Right lobe of liver (tissue), 6 donors: Measurements from ENCODE around the gene EFNA3. TPM values are rescaled to one million over a fixed set of nuclear protein-coding genes. Genes with fewer than 3 reads are reported as not detected.

ENCODE experiments used
- ATAC-seq, 4 donors: fragments of 200-7000 bp; cut with Tn5 transposase; one replicate each; pipeline ENCODE4 v1.9.1; 2020; ENCODE audit warnings: mild to moderate bottlenecking in 4 of 4, moderate library complexity in 4 of 4
- DNase-seq, 3 donors: peaks; one replicate each; pipeline ENCODE4 v3.0.0-alpha.2; 2020
- H3K27ac ChIP-seq, 3 donors: fragments of 200-600 bp; one replicate each; pipeline ENCODE4 v1.8.0; 2022
- H3K27me3 ChIP-seq, 2 donors: fragments of 200-600 bp; one replicate each; pipeline ENCODE4 v1.8.0; 2022
- H3K36me3 ChIP-seq, 4 donors: fragments of 200-600 bp; sonication (generic) in 1 of 4; one replicate each; pipeline versions ENCODE4 v1.5.1 to v1.8.0; 2017 to 2022; ENCODE audit warnings: control low read depth in 1 of 4
- H3K4me1 ChIP-seq, 4 donors: fragments of 200-600 bp; sonication (generic) in 1 of 4; one replicate each; pipeline versions ENCODE4 v1.5.1 to v1.8.0; 2017 to 2022; ENCODE audit warnings: control low read depth in 1 of 4
- H3K4me3 ChIP-seq, 3 donors: fragments of 200-600 bp; one replicate each; pipeline ENCODE4 v1.8.0; 2022
- H3K9me3 ChIP-seq, 4 donors: fragments of 200-600 bp; sonication (generic) in 1 of 4; one replicate each; pipeline versions ENCODE4 v1.5.1 to v1.8.0; 2017 to 2022; ENCODE audit warnings: control low read depth in 1 of 4
- CTCF ChIP-seq, 4 donors: fragments of 200-600 bp in 3 of 4; fragments of 450-650 bp in 1 of 4; IDR thresholded peaks; one replicate each; pipeline versions ENCODE4 v1.5.1 to v1.8.0; 2016 to 2022; ENCODE audit warnings: antibody characterized with exemption in 4 of 4, mild to moderate bottlenecking in 2 of 4
- POLR2A ChIP-seq: fragments of 450-650 bp; IDR thresholded peaks from one replicate; pipeline ENCODE4 v1.6.1; 2017; ENCODE audit warnings: antibody characterized with exemption, mild to moderate bottlenecking
- WGBS: methylation state at CpG from one replicate; pipeline ENCODE4 v1.1.6; 2018; ENCODE audit warnings: low coverage, low lambda C conversion rate; ENCODE audit not compliant: insufficient coverage; ENCODE audit errors: missing lambda C conversion rate; 5-methylcytosine and 5-hydroxymethylcytosine counted together
- intact Hi-C, 2 donors: fragments of 100-400 bp; cut with DNase I; formaldehyde crosslinking; loops; one replicate each; pipeline versions ENCODE4 v1.11.2 to v1.14.1; 2022
- total RNA-seq, 6 experiments: library from RNA; depleted of rRNA in 2 of 6; stranded (reverse); fragments of >200 nt in 2 of 6; fragmentation: NEBNext Ultra II Directional in 3 of 6; extraction: Animal tissue kit (Norgen Biotek cat#: 25700) in 3 of 6; gene quantifications; one replicate each; pipeline versions ENCODE4 v1.1.0 to v1.2.4, GENCODE V29; 2016 to 2023
- donor health status: DM: no; HTN: yes; CAD: no.
- donor health status: DM: no; HTN: no; CAD: no.
- donor health status: DM: no; HTN: no; CAD: no.
- donor health status: DM: no; HTN: yes; CAD: no.
- donor health status: DM: no; HTN: yes; CAD: no.

The EFNA3 gene
- total RNA-seq, 6 experiments from 2014 or later = 0.26 to 4.0 (median 2.5) TPM

- WGBS = 14% methylated on average over 6 of the region's 6 CpGs
- peaks cover 0 to 45% (median 15%) of the 10 kb centered on the region in 4 donors for H3K4me1 ChIP-seq
- no peak for ATAC-seq
- H3K36me3 ChIP-seq = peaks cover 0 to 54% (median 31%) of the 10 kb centered on the region in 4 donors
- no peaks in the 10 kb centered on the region for H3K27me3 ChIP-seq
- peak overlapping the region; percentile 84 to 96 (median 95) for H3K4me3 ChIP-seq
- TF ChIP-seq POLR2A = no peak
- no peak for TF ChIP-seq CTCF (IDR thresholded peaks at IDR 0.05)
- no peaks in the 10 kb centered on the region for H3K9me3 ChIP-seq
- no peak for DNase-seq
- intact Hi-C loops = no loop called here
- H3K27ac ChIP-seq = peak overlapping the region; percentile 97 to 100 (median 99)
Observed at GRCh38 chr1:155130272-155131006, 51.8 kb downstream of the EFNA3 start.

DNA sequence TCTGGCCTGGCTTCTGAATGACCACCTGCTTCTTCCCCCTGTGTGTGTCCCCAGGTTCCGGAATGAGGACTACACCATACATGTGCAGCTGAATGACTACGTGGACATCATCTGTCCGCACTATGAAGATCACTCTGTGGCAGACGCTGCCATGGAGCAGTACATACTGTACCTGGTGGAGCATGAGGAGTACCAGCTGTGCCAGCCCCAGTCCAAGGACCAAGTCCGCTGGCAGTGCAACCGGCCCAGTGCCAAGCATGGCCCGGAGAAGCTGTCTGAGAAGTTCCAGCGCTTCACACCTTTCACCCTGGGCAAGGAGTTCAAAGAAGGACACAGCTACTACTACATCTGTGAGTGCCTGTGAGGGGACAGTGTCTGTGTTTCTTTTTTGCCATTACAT is 52.6 kb downstream of the EFNA3 start:
- Histone ChIP-seq H3K4me1 (peaks cover 0 to 41% (median 15%) of the 10 kb centered on the region in 4 donors), H3K4me3 (peak overlapping the region; percentile 84 to 96 (median 95)), H3K9me3 (no peaks in the 10 kb centered on the region), H3K27ac (peak overlapping the region; percentile 97 to 100 (median 99)), H3K27me3 (no peaks in the 10 kb centered on the region), H3K36me3 (peaks cover 0 to 54% (median 31%) of the 10 kb centered on the region in 4 donors)
- TF ChIP-seq POLR2A (no peak), CTCF (IDR thresholded peaks at IDR 0.05) (no peak)
- intact Hi-C loops = no loop called here
- WGBS = 0% methylated on average over 2 of the region's 8 CpGs
- DNase-seq (peak; percentile 58 to 84 (median 81)), ATAC-seq (no peak)

DNA sequence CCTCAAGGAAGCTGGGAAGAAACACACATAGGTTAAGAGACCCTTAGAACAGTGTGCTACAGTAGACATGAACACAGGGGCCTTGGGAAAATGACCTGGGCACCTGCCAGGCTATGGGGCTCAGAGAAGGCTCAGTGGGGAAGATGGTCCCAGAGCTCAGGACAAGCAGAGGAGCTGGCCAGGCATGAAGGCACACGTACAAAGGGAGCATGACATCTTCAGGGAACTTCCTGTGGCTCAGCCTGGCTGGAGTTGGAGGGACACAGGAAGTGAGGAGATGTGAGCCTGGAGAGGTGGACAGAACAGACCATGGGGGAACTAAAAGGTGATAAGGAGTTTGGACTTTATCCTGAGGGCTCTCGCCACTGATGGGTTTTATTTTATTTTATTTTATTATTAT is 53.2 kb downstream of the EFNA3 start:
- ATAC-seq (no peak), DNase-seq (peak in 1 of 3 donors; percentile 38)
- H3K27ac ChIP-seq = peak overlapping the region; percentile 97 to 100 (median 99)
- peak overlapping the region; percentile 84 to 96 (median 95) for H3K4me3 ChIP-seq
- H3K4me1 ChIP-seq = peaks cover 0 to 41% (median 15%) of the 10 kb centered on the region in 4 donors
- H3K36me3 ChIP-seq = peaks cover 0 to 54% (median 31%) of the 10 kb centered on the region in 4 donors
- intact Hi-C loops = no loop called here
- no peaks in the 10 kb centered on the region for H3K27me3 ChIP-seq
- WGBS = 20% methylated on average over 2 of the region's 2 CpGs
- TF ChIP-seq CTCF (IDR thresholded peaks at IDR 0.05) (no peak), POLR2A (no peak)
- H3K9me3 ChIP-seq = no peaks in the 10 kb centered on the region

GRCh38 chr1:155133799-155134281 is 55.2 kb downstream of the EFNA3 start:
- H3K27ac ChIP-seq = peak overlapping the region; percentile 97 to 100 (median 99)
- no peaks in the 10 kb centered on the region for H3K27me3 ChIP-seq
- DNase-seq (peak; percentile 67 to 87 (median 78)), ATAC-seq (peak; percentile 12 to 46 (median 35))
- TF ChIP-seq POLR2A = no peak
- no peak for TF ChIP-seq CTCF (IDR thresholded peaks at IDR 0.05)
- peak overlapping the region in 2 of 3 donors; percentile 84 to 96 for H3K4me3 ChIP-seq
- peaks cover 0 to 45% (median 20%) of the 10 kb centered on the region in 4 donors for H3K4me1 ChIP-seq
- no peaks in the 10 kb centered on the region for H3K9me3 ChIP-seq
- H3K36me3 ChIP-seq = peaks cover 0 to 52% (median 30%) of the 10 kb centered on the region in 4 donors
- intact Hi-C loops = no loop called here
- 35% methylated on average over 3 of the region's 7 CpGs for WGBS
